Measurements from ENCODE around the gene GRPEL1. TPM values are rescaled to one million over a fixed set of nuclear protein-coding genes. Genes with fewer than 3 reads are reported as not detected.

Gene GRPEL1
- total and polyA plus RNA-seq, 2 of the 8 experiments (the other 6 are each of a cell fraction or from before 2014, with no cell fraction given) = 13.5 to 39.9 TPM

DNA sequence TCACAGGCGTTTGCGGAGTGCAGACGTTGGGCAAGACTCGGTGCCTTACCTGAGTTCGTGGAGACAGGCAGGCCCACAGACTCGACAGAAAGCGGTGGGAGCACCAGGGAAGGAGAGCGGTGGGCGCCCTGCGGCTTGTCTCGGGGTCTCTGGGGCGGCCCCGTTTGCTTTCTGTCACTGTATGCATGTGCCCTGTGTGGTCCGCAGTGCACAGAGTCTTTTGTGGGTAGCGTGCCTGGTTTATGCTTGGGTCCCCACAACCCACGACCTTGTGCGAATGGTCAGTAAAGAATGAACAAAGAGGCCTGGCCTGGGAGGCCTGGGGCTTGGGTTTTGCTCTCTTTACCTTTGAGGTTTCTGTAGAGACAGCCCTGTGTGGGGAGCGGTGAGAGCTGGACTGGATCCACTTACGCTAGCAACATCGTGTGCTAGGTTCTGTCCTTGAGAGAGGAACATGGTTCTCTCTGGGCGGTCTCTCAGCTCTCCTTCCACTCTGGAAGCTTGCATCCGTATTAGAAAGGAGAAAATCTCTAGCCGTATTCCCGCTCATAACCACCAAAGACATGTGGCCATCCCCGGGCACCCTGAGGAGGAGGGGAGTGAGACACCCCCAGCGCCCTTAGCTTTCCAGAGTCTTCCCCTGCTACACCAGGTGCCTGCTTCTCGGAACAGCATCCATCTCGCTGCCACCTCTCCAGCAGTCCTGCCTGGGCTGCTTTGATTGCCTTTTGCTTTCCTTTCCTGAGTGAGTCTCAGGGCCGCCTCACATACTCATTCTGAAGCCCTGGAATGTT, 23.5 kb downstream of the GRPEL1 start:
- Histone ChIP-seq H3K18ac (ENCODE audit: extremely low read depth, low read length) (0 out of 2 replicates have a peak overlapping the region, but pooled peaks have one; percentile 71), H4K91ac (replicated peaks; ENCODE audit: insufficient read length, low read length) (no peak overlapping the region), H4K8ac (ENCODE audit: extremely low read depth, insufficient read depth, low read length) (no peak overlapping the region; the same call in 1 of the 2 replicates), H3K23me2 (ENCODE audit: low read depth, low read length) (peaks cover 13% of the 10 kb centered on the region; the same call in 1 of the 2 replicates), H3K4me2 (ENCODE audit: insufficient read depth in 1 of 2, low read depth in 2 of 2, low read length in 2 of 2) (peak overlapping the region; percentile 89 to 92), H3K14ac (ENCODE audit: insufficient read length) (no peak overlapping the region), H2BK120ac (replicated peaks; ENCODE audit: low read depth, low read length) (no peak overlapping the region), H2BK15ac (ENCODE audit: low read length) (no peak overlapping the region), H4K20me1 (replicated peaks in 1 of 2; ENCODE audit: control insufficient read depth in 1 of 2, insufficient read depth in 2 of 2, low read length in 2 of 2) (peaks cover 3 to 32% of the 10 kb centered on the region in 2 experiments), H2BK20ac (ENCODE audit: low read length) (no peak overlapping the region), H2BK12ac (ENCODE audit: low read depth, low read length) (no peak overlapping the region), H3K36me3 (ENCODE audit: control insufficient read depth in 2 of 4, insufficient read depth in 4 of 4, low read length in 3 of 4) (no peaks in the 10 kb centered on the region), H3K9me3 (ENCODE audit: insufficient read depth in 2 of 2, low read depth in 1 of 2, low read length in 1 of 2) (no peaks in the 10 kb centered on the region), H3K4ac (replicated peaks; ENCODE audit: insufficient read length, low read depth, low read length) (no peak overlapping the region), H3K79me1 (ENCODE audit: low read depth, low read length) (peaks cover 37% of the 10 kb centered on the region), H3K9ac (replicated peaks in 1 of 4; ENCODE audit: extremely low read depth in 1 of 4, low read depth in 3 of 4, low read length in 3 of 4) (peak overlapping the region; percentile 1 to 95 (median 53); a peak in 6 of 7 replicates), H3K4me3 (ENCODE audit: extremely low read depth in 1 of 4, insufficient read depth in 2 of 4, low read depth in 3 of 4, low read length in 4 of 4) (peak overlapping the region; percentile 74 to 92 (median 89)), H3K27me3 (replicated peaks in 1 of 4; ENCODE audit: control insufficient read depth in 3 of 4, extremely low read depth in 1 of 4, insufficient read depth in 3 of 4, low read length in 3 of 4) (peaks cover 11 to 29% (median 20%) of the 10 kb centered on the region in 4 experiments), H2AK5ac (ENCODE audit: low read depth, low read length) (no peak overlapping the region), H3K79me2 (ENCODE audit: control insufficient read depth in 1 of 2, insufficient read depth in 2 of 2, low read length in 2 of 2) (peaks cover 3 to 47% of the 10 kb centered on the region in 2 experiments; a peak in 3 of 4 replicates), H3K56ac (replicated peaks; ENCODE audit: insufficient read length, low read depth, low read length) (no peak overlapping the region), H2BK5ac (ENCODE audit: low read depth, low read length) (no peak overlapping the region), H3K4me1 (replicated peaks in 1 of 4; ENCODE audit: control insufficient read depth in 3 of 4, insufficient read depth in 4 of 4, low read length in 3 of 4) (peaks cover 0 to 18% (median 8%) of the 10 kb centered on the region in 4 experiments; a peak in 5 of 7 replicates), H4K5ac (ENCODE audit: insufficient read length, low read depth, low read length) (no peak overlapping the region), H3K27ac (ENCODE audit: low read depth, low read length) (no peak overlapping the region), H2AFZ (ENCODE audit: low read length) (no peak overlapping the region), H3K23ac (ENCODE audit: insufficient read length) (no peak overlapping the region)
- TF ChIP-seq FOSL1 (IDR thresholded peaks at IDR 0.05; ENCODE audit: insufficient read depth, low read depth, low read length) = no peak
- no peak for TF ChIP-seq RAD21 (IDR thresholded peaks at IDR 0.05 in 1 of 2, conservative IDR thresholded peaks at IDR 0.05 in 1 of 2; ENCODE audit: low read depth in 2 of 2, low read length in 2 of 2)
- no peak for TF ChIP-seq HDAC2 (IDR thresholded peaks at IDR 0.05; ENCODE audit: borderline replicate concordance in 1 of 2, low read depth in 2 of 2, low read length in 2 of 2)
- TF ChIP-seq TAF1 (IDR thresholded peaks at IDR 0.05; ENCODE audit: low read depth, low read length) = no peak
- no peak for TF ChIP-seq TBP (IDR thresholded peaks at IDR 0.05; ENCODE audit: low read depth, low read length)
- no peak for TF ChIP-seq ZNF274 (IDR thresholded peaks at IDR 0.05; ENCODE audit: borderline replicate concordance, extremely low read depth, low read length)
- no peak for TF ChIP-seq EZH2 (IDR thresholded peaks at IDR 0.05; ENCODE audit: low read depth, low read length, severe bottlenecking)
- TF ChIP-seq, protein P1, sequence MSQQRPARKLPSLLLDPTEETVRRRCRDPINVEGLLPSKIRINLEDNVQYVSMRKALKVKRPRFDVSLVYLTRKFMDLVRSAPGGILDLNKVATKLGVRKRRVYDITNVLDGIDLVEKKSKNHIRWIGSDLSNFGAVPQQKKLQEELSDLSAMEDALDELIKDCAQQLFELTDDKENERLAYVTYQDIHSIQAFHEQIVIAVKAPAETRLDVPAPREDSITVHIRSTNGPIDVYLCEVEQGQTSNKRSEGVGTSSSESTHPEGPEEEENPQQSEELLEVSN (IDR thresholded peaks at IDR 0.05) = no peak
- TF ChIP-seq MAFK (IDR thresholded peaks at IDR 0.05; ENCODE audit: low read depth, low read length) = no peak
- ChIA-PET CTCF (ENCODE audit: partially characterized antibody) (interaction anchor here (0.8 to 9.7 kb wide), 10 partner anchors 8 to 133 kb away, joined by 3 to 108 read pairs (median 4); partner anchors contain the start of gene GRPEL1), POLR2A (ENCODE audit: partially characterized antibody) (interaction anchor here (1.4 to 5.5 kb wide), 5 partner anchors 9 to 29 kb away, joined by 4 to 36 read pairs (median 8); partner anchors contain the start of gene GRPEL1)
- FAIRE-seq = no peak
- WGBS, 2 experiments (ENCODE audit: extremely low coverage in 1 of 2, insufficient coverage in 1 of 2, insufficient read length in 1 of 2, insufficient replicate concordance in 2 of 2, low coverage in 1 of 2, low lambda C conversion rate in 2 of 2, missing lambda C conversion rate in 1 of 2) = 53% methylated on average over 26 of the region's 29 CpGs; no CpG with 5 or more reads in 1 of the 2 experiments
- DNase-seq (ENCODE audit: low read depth in 1 of 2, low spot score in 2 of 2) = no peak
